Activated CD4-positive, alpha-beta T cell treated with anti-CD3 and anti-CD28 coated beads, Interleukin-2, amount 50 U/mL, for 48 hours (primary cell): ENCODE data around the gene ZFYVE27.

ENCODE experiments used
- DNase-seq, 2 experiments: peaks; one replicate each; pipeline ENCODE4 v3.0.0-alpha.2; 2020

Gene ZFYVE27

DNA sequence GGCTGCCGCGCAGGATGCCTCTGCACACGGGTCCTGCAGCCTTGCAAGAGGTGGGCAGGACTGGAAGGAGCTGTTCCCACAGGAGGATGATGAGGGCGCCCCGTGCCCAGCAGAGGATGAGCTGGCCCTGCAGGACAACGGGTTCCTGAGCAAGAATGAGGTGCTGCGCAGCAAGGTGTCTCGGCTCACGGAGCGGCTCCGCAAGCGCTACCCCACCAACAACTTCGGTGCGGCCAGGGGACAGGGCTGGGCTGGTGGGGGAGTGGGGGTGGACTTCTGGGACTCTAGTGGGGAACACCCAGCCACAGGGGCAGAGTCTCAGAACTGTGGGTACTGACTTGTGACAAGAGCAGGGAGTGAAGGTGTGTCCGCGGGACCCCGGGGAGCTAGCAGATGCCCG, 16.0 kb downstream of the ZFYVE27 start:
- no peak for DNase-seq

DNA sequence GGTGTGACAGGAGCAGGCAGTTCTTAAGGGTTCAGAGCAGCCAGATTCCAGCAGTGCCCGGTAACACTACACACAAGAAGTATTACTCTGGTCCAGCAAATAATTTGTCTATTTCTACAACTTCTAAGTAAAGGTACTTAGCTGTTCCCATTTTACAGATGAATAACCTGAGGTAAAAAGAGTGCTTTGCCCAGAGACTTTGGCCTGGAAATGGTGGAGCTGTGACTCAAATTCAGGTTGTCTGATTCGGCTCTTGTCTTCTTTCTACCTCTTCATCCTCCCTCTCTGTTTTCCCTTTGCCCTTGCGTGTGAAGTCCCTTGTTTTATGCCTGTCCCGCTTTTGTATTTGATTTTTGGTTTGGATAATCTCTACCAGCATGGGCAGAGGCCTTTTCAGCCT, 17.8 kb downstream of the ZFYVE27 start:
- DNase-seq: no peak

DNA sequence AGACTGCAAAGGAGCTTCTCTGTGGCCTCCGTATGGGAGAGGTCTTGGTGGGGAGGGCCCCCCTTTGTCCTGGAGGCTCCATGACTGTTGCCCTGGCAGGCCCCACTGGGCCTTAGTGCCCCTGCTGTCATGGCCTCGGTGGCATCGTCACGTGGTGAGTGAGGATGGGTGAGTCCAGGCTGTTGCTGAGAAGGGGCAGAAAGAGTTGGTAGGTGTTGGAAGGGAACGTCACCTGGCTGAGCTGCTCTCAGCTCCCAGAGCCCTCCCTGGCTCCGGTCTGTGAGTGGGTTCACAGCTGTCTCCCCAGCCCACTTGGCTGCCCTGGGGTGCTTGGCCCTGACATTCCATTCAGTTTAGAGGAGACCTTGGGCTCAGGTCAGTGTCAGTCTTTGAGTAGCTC, 18.8 kb downstream of the ZFYVE27 start:
- DNase-seq: no peak

DNA sequence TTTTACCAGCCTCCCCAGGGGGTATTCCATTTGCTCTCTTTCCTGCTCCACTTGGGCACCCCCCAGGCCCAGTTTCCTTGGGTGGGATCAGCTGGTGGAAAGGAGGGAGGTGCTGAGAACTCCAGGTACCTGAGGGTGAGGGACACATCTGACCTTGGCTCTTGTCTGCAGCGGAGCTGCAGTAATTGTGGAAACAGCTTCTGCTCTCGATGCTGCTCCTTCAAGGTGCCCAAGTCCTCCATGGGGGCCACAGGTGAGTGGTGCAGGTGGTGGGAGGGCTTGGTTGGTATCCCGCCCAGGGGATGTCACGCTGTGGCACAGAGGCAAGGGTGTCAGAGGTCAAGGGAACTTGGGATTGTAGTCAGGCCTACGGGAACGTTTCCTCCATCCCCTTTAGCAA, 20.5 kb downstream of the ZFYVE27 start:
- no peak for DNase-seq

DNA sequence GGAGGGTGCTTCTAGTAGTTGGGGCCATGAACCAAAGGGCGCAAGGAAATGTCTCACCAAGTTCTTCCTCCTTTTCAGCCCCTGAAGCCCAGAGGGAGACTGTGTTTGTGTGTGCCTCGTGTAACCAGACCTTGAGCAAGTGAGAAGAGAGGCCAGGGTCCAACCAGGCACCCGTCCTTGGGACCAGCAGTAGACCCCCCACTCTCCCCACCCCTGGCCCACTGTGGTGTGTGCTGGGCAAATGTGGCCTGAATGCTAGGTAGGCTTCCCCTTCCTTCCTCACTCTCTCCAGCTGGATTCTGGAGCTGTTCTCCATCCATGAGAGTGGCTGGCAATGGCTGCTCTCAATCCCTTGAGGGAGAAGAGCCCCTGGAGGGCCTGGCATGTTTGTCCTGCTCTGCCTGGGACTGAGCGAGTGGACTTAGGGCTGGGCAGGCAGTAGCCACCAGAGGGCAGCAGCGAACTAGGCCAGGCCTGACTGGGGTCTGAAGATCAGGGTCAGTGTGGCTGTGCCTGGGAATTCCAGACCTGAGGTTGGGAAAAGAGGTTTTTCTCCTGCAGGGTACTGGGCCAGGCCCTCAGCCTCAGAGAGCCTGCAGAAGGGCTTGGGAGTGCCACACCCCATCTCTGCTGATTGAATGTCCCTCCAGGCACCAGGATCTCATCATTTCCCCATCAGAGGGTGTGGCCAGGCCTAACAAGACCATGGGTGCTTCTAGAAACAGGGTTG, 22.4 kb downstream of the ZFYVE27 start:
- peak; percentile 59 to 64 for DNase-seq

DNA sequence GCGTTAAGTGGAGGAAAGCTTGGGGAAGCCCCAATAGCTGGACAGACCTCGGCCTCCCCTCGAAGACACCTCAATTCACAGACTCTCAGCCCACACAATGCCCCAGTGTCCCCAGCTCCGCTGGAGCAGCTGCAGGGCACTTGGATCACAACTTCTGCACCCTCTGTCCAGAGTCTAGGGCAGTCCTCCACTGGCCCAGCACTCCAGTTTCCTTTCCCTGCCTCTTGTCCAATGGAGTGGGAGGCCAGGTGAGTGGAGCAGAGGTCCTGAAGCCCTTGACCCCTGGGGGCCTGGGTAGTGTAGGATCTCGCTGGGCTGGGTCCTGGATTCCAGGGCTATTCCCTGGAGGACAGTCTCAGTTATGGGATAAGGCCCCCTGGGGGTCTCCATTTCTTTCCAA, 23.0 kb downstream of the ZFYVE27 start:
- no peak for DNase-seq

DNA sequence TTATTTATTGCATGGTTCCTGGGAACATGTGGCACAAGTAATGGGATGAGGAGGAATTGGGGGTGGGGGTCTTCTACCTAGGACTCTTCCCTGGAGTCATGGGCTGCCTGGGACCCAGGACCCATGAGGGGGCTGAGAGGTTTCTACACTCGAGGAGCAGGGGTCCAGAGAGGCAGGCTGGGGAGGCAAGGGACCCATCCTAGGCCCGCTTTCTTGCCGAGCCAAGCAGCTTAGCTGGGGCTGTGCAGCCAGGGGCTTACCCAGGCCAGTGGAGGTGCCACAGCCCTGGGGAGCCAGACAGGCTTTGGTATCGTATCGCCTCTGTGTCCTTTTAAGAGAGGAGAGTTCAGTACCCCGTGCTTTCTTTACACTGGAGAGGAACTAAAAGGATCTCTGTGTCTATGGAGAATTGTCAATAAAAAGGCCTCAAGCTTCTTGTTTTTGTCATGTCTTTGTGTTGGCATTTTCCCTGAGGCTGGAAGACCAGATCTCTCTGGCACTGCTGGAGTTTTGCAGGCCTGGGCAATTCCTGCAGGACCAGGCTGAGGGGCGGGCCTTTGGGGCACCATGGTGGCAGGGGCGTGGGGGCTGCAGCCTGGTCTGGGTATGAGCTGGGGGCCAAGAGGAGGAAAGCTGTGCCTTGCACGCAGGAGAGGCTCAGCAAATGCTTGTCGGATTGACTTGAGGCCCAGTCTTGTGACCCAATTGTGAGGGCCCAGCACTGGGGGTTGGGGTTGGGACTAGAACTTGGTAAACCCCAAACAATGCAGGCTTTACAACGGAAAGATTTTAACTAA, 23.7 kb downstream of the ZFYVE27 start:
- no peak for DNase-seq

DNA sequence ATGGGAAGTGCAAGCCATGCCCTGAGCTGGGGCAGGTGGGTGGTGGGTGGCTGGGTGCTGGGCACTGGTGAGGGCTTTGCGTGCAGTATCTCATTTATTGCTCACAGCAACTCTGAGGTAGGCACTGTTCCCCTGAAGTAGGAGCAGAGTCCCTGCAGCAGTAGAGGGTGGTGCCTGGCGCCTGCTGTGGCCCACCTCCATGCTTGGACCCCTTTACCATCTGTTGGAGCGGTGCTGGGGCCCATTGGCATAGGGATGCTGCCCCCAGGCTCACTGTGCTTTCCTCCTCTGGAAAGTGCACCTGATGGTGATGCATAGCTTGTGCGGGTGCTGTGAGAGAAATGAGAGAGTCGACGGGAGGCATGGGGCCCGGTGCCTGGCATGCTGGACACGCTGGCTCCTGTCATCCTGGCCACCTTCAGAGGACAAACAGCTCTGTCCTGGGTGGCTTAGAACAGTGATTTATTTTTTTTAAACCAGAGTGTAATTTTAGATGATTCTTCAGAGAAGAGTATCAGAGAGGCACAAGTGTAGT, 24.5 kb downstream of the ZFYVE27 start:
- DNase-seq: no peak

DNA sequence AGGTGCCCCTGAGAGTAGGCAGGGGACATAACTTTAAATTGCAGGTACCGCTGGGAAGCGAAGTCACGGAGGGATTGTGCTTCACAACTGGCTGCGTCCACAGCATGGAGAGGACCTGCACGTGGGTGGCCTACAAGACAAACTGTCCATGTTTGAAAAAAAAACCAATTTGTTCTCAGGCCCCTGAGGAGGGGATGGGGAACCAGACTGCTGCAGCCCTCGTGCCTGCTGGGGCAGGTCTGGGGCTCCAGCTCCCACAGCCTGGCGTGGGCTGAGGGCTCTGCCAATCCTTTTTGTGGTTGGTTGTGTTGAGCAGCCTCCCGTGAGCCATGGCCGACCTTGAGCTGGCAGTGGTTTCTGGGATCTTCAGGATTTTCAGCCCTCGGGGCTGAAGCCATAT, 25.1 kb downstream of the ZFYVE27 start:
- DNase-seq: no peak

DNA sequence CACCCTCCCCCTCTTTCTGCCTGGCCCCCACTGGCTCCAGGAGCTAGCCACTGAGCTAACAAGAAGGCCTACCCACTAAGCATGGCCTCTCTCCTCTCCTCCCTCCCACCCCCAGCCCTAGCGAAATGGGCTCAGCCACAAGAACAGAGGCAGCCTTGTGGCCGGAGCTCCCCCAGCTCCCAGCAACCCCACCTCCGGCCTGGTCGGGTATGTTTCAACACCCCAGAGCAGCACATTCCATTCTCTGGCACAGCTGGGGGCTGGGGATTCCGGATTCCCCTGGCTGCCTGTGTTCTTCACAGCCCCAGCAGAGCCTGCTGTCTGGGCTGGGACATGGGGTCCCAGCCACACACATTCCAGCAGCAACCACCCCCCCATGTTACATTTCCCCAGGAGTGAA, 25.9 kb downstream of the ZFYVE27 start:
- no peak for DNase-seq

DNA sequence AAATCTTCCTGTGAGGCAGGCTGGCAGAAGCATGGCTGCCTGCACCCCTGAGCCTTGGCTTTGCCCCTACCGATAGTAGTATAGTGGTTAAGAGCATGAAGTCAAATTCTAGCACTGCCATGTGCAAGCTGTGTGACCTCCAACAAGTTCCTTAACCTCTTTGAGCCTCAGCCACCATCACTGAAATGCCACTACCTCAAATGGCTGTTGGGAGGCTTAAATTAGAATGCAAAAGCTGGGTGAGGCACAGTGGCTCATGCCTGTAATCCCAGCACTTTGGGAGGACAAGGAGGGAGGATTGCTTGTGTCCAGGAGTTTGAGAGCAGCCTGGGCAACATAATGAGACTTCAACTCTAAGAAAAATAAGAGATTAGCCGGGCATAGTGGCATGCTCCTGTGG, 26.5 kb downstream of the ZFYVE27 start:
- DNase-seq: no peak

DNA sequence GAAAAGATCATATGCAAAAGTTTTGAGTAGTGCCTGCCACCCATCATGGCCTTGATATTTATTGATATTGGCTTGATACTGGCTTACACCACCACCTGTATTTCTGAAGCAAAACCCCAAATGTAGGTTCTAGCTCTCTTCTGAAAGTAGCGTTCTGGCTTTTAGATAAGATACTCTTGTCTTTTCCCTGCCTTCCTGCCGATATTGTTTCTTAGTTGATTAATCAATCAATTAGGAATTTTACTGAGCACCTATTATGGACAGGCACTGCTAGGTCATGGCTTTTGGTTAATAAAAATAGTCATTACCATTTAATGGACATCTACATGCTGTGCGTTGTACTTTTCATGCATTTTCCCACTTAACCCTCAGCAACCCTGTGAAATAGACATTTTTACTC, 27.0 kb downstream of the ZFYVE27 start:
- no peak for DNase-seq

DNA sequence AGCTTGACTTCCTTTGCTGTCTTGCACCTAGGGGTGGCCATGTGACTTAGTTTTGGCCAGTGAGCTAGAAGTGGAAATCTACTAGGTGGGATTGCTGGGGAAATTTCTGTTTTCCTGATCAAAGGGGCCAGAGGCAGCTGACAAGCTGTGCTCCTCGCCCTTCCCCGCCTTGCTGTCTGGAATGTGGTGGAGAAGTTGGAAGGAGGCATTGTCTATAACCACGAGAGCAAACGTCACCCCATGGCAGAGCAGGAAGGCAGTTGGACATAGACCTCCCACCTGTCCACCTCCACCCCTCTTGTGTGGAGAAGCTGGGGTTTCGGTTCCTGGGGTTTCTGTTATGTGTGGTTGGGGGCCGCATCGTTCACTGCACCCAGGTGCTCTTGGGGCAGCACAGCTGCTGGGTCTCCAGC, 27.6 kb downstream of the ZFYVE27 start:
- DNase-seq: no peak

DNA sequence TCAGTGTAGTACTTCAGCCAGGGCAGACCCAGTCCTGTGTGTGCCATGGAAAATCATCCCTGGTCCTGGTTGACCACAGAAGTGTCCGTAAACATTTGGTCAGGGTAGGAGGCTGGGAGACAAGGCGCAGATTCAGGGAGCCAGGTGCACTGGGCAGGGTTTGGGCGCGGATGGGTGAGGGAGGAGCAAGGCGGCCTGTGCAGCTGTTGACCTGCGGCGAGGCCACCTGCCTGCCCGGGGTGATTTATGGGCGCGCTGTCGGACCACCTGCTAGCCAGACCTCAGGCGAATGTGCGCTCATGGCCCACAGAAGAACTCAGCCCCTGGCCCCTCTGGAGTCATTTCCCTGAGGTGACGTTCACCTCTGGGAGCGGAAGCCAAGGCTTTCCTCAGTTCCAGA, 28.3 kb downstream of the ZFYVE27 start:
- no peak for DNase-seq

DNA sequence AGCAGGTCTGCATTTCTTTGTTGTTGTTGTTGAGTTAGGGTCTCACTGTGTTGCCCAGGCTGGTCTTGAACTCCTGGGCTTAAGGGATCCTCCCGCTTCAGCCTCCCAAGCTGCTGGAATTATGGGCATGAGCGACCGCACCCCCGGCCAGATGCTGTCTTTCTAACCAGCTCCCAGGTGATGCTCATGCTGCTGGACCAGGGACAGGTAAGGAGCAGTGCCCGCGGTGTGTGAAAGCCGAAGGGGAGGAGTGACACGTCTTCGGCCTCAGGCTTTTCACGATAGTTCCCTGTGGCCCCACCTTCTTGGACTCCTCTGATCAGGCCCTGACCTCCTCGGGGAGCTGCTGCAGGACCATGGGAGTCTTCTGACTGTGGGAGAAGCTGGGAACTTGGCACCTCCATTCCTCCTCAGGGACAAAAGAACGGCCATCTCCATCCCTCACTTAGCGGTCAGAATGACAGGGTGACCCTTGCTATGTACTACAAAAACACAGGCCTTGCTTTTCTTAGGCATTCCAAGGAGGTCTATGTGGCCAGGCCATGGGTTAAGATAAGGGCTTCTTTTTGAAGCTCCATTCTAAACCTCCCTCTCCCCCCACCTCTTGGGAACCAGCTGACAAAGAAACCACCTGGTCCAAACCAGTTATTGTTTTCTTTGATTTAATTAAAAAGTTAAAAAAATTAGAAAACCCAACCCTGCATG, 29.3 kb downstream of the ZFYVE27 start:
- DNase-seq: no peak

DNA sequence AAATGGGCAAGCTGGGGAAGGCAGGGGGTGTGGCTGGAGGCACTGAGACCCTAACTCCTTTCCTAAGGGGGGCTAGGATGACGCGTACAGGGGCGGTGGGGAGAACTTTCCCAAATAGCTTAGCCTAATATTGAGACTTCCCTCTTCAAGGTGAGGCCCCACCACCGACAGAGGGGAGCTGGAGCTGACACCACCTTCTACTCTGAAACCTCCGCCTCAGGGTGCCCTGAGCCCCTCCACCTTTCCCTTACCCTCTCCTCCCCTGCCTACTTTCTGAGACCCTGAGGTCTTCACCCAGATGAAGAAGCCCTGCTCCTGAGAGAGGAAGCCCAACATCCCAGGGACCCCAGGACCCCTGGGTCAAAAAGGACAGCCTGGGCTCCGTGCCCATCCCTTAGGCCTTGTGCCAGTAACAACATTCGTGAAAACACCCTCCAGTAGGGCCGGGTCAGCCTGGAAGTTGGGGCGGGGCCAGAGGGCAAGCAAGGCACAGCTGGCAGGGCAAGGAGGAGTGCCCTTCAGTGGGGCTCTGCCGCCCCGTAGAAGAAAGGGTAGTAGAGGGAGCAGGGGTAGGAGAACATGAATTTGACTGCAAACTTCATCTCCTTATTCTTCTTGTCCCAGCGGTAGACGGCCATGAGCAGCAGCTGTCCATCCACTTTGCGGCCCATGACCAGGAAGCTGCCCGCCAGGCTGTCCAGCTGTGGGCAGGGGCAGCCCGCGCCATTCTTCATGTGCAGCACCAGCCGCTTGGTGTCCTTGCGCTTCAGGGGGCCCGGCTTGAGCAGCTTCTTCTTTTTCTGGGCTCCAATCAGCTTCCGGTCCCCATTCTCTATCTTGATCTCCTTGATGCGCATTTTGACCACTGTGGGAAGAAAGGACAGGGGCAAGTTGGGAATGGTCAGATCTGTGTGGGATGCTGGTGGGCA, 30.3 kb downstream of the ZFYVE27 start:
- no peak for DNase-seq

DNA sequence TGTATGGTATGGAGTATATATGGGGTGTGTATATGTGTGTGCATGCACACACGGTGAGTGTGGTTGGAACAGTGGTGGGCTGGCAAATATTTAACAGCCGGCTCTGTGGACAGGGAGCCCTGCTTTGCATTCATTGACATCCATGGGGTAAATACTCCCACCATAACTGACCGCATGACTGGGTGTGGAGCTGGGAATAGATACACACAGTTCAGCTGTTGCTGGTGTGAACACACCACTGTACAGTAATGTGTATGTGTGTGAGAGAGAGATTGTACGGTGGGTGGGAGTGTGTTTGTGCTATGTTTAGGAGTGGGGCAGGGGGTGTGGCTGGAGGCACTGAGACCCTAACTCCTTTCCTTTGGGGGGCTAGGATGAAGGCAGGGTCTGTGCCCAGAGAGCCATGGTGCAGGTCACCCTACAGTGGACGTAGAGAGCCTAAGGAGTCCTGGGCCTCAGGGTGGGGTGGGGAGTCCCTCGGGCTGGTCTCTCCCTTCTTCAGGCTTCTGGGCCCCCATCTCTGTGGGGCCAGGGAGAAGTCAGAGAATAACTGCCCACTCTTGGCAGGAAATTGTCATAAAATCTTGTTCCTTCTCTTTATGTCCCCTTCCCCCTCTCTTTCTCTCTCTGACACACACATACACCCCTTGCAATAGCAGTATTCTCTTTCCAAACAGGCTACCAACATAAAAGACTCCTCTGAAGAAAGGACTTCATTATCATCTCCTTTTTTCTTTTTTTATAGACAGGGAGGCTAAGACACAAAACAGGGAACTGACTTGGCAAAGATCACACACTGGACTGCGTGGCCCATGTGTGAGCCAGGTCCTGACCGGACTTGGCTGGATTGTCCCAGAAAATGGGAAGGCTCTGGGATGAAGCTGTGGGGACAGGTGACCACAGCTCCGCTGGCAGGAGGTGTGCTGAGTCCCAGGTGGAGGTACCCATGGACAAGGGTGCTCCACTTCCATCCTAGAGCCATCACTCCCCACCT, 31.7 kb downstream of the ZFYVE27 start:
- no peak for DNase-seq

DNA sequence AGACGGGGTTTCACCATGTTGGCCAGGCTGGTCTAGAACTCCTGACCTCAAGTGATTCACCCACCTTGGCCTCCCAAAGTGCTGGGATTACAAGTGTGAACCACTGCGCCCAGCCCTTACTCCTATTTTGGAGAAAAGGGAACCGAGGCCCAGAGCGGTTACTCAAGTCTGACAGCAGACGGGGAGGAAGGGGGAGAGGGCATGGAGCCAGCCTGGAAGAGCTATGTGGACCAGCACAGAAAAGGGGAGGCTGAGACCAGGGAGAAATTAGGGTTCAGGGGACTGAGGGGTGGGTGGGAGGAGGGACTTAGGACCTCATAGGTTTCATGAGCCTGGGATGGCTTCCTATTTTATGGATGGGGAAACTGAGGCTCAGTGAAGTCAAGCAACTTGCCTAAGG, 33.3 kb downstream of the ZFYVE27 start:
- DNase-seq: no peak

DNA sequence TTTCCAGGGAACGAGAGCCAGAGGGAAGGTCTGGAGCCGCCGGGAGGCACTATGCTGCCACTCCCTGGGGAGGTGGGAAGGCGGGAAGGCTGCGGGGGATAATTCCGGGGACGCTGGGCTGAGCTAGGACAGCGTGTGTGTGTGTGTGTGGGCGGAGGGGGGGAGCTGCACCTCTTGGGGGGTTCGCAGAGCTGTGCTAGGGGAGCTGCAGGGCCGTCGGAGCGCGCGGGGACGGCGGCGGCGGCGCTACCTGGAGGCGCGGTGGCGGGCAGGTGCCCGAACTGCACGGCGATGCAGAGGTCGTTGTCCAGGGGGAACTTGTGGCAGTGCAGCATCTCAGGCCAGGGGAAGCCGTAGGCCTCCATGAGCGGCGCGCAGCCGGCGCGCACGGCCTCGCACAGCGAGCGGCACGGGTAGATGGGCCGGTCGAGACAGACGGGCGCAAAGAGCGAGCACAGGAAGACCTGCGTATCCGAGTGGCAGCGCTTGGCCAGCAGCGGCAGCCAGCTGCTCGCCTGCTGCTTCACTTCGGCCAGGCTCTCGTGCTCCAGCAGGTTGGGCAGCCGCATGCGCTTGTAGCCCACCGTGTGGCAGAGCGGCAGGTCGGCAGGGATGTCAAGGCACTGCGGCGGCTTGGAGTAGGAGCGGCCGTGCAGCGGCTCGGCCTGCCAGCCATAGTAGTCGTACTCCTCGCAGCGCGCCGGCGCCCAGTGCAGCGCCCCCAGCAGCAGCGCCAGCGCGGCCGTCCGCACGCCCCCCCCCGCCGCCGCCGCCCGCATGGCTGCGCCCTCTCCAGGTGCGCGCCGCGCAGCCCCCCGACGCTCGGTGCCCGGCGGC, 34.3 kb downstream of the ZFYVE27 start:
- peak in 1 of 2 experiments; percentile 17 for DNase-seq
